HuH-7 (cell line): ENCODE data around the gene HGFAC.

Experiments used
- DNase-seq: peaks from one replicate; pipeline ENCODE4 v3.0.0; 2011; ENCODE audit warnings: low spot score

Gene HGFAC

GRCh38 chr4:3486541-3487540 lies 45.1 kb downstream of the HGFAC start:
- no peak for DNase-seq

DNA sequence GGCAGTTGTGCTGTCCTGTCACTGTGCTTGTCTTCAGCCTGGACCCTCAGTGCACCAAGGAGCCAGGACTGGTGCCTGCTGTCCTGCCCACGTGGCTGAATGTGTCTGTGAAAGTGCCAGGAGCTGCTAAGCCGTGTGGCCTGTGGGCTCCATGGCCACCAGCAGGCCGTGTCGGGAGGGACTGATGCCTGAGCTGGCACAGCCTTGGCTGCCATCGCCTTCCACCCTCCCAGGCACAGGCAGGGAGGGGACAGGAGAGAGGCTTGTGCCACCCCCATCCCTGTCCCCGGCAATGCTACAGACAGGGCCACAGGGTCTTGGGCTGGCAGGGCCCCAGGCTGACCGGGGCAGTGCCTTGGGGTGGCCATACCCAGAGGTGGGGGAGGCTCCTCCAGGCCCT lies 46.1 kb downstream of the HGFAC start:
- no peak for DNase-seq

DNA sequence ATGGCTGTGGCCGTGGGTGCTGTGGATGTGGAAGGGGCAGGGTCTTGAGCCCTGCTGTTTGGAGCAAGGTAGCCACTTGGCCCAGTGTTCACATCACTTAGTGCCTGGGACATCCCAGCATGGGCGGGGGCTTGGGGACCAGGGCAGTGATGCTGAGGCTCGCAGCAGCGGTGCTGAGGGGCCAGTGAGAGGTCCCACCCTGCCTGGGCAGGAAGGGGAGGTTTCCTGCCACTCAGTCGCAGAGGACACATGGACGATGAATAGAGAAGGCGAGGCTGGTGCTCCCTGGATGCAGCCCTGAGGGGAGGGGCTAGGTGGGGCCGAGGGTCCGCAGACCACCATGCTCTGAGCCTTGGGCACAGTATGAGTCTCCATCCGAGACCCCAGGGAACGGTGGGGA lies 47.1 kb downstream of the HGFAC start:
- DNase-seq: no peak

DNA sequence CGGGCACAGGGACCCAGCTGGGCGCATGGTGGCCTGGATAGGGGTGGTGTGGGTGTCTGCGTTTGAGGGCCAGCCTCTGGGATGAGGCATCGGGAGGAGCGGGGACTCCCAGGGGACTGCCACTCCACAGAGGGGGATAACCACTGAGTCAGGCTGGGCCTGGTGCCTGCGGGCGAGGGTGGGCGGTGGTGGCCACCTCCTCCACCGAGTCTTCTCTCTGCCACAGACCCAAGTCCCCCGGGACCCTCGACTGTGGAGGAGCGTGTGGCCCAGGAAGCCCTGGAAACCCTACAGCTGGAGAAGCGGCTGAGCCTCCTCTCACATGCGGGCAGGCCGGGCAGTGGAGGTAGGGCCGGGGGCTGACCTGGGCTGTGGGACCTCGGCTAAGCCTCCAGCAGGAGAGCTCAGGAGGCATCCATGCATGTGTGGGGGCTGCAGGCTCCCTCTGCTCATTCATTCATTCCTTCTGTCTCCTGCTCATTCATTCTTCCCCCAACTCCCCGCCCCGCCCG lies 47.7 kb downstream of the HGFAC start:
- DNase-seq: peak; percentile 57

GRCh38 chr4:3491681-3492405 lies 50.1 kb downstream of the HGFAC start:
- no peak for DNase-seq

DNA sequence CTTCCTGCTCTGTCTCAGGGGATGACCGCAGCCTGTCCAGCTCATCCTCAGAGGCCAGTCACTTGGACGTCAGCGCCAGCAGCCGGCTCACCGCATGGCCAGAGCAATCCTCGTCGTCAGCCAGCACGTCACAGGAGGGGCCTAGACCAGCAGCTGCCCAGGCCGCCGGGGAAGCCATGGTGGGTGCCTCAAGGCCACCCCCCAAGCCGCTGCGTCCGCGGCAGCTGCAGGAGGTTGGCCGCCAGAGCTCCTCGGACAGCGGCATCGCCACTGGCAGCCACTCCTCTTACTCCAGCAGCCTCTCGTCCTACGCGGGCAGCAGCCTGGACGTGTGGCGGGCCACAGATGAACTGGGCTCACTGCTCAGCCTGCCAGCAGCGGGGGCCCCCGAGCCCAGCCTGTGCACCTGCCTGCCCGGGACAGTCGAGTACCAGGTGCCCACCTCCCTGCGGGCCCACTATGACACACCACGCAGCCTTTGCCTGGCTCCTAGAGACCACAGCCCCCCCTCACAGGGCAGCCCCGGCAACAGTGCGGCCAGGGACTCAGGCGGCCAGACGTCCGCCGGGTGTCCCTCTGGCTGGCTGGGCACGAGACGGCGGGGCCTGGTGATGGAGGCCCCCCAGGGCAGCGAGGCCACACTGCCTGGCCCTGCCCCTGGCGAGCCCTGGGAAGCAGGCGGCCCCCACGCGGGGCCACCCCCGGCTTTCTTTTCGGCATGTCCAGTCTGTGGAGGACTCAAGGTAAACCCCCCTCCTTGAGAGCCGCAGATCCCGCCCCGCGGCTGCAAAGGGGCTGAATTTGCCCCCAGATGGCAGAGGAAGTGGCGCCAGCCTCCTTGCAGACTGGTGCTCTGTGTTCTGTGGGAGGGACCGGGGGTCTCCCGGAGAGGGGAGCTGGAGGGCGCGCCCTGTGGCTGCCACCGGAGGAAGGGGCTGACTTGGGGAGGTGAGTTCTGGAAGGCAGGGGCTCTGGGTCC lies 51.3 kb downstream of the HGFAC start:
- DNase-seq: no peak

DNA sequence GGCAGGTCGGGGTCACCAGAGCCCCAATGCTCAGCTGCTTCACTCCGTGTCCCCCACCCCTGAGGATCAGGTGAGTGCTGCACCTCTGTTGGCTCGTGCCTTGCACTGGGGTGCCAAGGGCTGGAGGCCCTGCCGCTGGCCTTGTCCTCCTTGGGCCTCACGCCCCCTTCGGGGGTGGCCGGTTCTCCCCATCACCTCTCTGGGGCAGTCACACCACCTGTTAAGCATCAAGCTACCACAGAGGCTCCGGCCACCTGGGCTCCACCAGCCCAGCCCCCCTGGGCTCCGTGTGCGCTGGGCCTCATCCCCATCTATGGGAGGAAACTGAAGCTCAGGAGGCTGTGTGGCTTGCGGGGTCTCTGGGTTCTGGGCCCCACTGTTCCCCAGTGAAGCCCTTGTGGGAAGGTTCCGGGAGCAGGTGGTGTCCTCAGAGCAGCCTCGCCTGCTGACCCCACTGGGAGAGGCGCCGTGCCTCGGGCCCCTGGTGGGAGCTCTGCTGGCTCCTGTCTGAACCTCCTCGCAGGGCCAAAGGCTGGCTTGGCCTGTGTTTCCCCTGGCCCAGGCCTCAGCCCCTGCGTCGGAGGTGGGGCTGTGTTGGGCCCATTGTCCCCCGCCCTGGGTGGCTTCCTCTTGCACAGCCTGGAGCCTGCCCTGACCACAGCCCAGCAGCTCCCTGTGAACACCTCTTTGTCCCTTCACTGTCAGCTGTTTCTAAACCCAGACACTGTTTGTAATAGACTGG lies 52.1 kb downstream of the HGFAC start:
- DNase-seq: no peak

- no peak for DNase-seq
Measured at GRCh38 chr4:3494462-3494871, 52.7 kb downstream of the HGFAC start.

GRCh38 chr4:3495204-3495975 lies 53.6 kb downstream of the HGFAC start:
- no peak for DNase-seq

DNA sequence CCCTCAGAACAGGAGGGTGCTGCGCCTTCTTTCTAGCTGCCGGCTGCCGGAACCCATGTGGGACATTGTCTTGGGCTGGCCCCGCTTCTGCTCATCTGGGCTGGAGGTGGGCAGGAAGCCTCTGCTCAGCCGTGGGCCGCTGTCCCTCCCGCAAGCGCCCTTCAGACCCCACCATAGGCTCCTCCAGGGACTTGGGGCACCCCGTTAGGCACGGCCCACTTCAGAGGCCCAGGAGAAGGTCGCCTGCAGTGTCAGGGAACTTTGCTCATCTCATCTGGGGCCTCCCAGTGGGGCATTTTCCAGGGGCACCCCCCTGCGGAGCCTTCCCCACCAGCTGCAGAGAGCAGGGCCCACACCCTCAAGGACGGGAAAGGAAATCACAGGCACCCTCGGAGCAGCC lies 54.3 kb downstream of the HGFAC start:
- DNase-seq: no peak

- DNase-seq: no peak
Measured at GRCh38 chr4:3497095-3497494, 55.3 kb downstream of the HGFAC start.

DNA sequence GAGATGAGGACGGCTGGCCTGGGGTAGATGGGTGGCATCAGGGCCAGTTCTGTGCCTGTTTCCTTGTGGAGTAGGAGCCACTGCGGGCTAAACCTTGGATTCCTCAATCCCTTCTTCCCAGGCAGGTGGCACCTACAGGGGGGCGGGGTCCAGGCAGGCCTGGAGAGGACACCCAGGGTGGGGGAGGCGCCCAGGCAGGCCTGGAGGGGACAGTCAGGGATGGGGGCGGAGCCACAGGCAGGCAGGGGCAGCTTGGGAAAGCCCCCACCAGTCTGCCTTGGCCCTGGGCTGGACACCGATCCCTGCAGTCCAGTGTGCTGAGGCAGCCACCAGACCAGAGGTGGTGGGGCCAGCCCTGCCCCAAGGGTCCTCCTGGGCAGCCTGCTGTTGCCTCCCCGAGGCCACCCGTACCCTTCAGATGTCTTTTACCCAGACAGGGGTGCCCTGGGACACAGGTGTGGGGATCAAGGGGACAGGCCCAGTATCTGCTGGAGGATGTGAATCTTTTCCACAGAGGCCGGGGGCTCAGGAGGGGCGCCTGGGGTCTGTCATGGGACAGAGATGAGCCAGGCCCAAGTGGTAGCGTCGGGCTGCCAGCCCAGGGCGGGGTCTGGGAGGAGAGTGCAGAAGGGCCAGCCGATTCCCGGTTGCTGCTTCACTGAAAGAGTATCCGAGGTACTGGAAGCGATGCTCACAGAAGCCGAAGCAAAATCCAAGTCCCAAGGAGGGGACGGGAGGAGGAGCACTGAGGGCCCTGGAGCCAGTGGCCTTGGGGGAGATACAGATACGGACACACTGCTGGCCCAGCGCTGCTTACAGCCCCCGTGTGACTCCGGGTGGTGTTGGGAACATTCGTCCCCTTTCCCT lies 56.0 kb downstream of the HGFAC start:
- DNase-seq: no peak

DNA sequence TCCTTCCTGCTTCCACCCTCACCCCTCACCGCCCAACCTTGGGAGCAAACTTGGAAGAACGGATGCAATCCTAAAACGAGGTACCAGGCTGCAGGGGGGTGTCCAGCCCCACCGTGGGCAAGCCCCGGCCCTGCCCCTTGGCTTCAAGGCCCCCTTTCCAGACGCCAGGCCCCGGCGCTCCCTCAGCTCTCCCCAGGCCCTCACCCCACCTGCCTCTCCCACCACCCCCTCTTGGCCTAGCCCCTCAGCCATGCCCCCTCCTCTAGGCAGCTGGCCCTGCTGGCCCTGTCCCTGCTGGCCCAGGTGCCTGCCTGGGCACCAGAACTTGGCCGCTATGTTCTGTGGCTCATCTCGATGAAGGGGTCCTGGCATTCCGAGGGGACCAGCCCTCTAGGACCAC lies 56.6 kb downstream of the HGFAC start:
- DNase-seq: no peak
